Activated CD4-positive, alpha-beta T cell treated with anti-CD3 and anti-CD28 coated beads, Interleukin-2, amount 10 ng/mL, durations not matched to agents 7 days and 5 days (primary cell): ENCODE results near the gene WDR11. TPM values are rescaled to one million over a fixed set of nuclear protein-coding genes. Genes with fewer than 3 reads are reported as not detected.

Source experiments
- CTCF ChIA-PET: fragments of 350-600 bp; sonication (Branson Sonifier 250); formaldehyde crosslinking; loops from one replicate; lab custom pipeline; 2021; ENCODE audit warnings: antibody characterized with exemption; lab: Charles Lee
- POLR2A ChIA-PET: fragments of 350-600 bp; sonication (Branson Sonifier 250); formaldehyde crosslinking; loops from one replicate; lab custom pipeline; 2021; ENCODE audit warnings: antibody characterized with exemption; lab: Charles Lee
- DNase-seq: peaks from one replicate; pipeline ENCODE4 v3.0.0-alpha.2; 2020
- H3K27ac Mint-ChIP-seq: one replicate; pipeline ENCODE4 v1.8.0; 2021; ENCODE audit warnings: mild to moderate bottlenecking, moderate library complexity, mixed read lengths
- H3K27me3 Mint-ChIP-seq: one replicate; pipeline ENCODE4 v1.8.0; 2021; ENCODE audit warnings: mixed read lengths
- H3K36me3 Mint-ChIP-seq: one replicate; pipeline ENCODE4 v1.8.0; 2021; ENCODE audit warnings: low read depth, mixed read lengths
- H3K4me1 Mint-ChIP-seq: one replicate; pipeline ENCODE4 v1.8.0; 2021; ENCODE audit warnings: mixed read lengths
- H3K4me3 Mint-ChIP-seq: one replicate; pipeline ENCODE4 v1.8.0; 2021; ENCODE audit warnings: mild to moderate bottlenecking, moderate library complexity, mixed read lengths
- H3K9me3 Mint-ChIP-seq: one replicate; pipeline ENCODE4 v1.8.0; 2021; ENCODE audit warnings: mixed read lengths
- total RNA-seq, 2 experiments: library from RNA; stranded (reverse); gene quantifications; one replicate each; pipeline ENCODE4 v1.2.3, GENCODE V29; 2021

WDR11 gene
- total RNA-seq, 2 experiments from 2014 or later = 40.7 to 54.1 TPM

DNA sequence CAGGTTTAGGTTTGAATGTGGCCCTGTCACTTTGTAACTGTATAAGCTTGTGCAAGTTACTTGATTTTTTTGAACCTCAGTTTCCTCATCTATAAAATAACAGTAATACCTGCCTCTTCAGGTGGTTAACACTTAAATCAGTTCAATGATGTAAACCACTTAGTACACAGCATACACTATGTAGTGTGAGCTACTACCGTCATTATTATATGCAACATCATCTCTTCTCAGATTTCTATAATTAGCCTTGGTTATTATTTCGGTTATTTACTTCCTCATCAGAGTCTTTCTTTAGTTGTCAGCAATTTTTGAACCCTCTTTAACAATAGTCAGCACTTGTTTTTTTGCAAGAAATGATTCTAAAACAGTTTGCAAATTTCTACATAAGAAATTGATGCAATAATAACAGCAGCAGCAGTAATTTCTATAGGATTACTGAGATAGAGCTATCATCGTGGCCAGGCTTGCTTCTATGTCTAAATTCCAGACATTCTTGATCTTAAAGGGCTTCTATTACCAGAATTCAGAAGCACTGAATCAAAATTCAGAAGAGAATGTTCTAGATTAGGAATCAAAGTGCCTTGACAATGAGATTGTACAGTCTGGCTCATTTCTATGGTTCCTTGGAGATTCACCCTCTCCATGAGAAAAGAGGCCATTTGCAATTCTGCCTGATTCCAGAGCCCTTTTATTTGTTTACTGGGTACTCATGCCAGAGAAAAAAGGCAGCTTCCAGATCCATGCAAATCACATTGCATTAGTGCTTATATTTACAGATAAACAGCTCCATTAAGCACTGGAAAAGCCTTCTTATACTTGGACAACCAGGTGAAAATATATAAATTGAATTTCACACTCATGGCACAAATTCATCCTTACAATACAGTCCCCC lies 25.0 kb upstream of the WDR11 start:
- DNase-seq = no peak
- Mint-ChIP-seq H3K4me3 (no peak overlapping the region), H3K27ac (no peak overlapping the region), H3K9me3 (no peaks in the 10 kb centered on the region), H3K27me3 (no peaks in the 10 kb centered on the region), H3K4me1 (no peaks in the 10 kb centered on the region), H3K36me3 (no peaks in the 10 kb centered on the region)
- ChIA-PET POLR2A (no interaction called here), CTCF (interaction anchor here (0.5 kb wide), 1 partner anchor 39 kb away, joined by 3 read pairs; no protein-coding TSS in a partner anchor)

DNA sequence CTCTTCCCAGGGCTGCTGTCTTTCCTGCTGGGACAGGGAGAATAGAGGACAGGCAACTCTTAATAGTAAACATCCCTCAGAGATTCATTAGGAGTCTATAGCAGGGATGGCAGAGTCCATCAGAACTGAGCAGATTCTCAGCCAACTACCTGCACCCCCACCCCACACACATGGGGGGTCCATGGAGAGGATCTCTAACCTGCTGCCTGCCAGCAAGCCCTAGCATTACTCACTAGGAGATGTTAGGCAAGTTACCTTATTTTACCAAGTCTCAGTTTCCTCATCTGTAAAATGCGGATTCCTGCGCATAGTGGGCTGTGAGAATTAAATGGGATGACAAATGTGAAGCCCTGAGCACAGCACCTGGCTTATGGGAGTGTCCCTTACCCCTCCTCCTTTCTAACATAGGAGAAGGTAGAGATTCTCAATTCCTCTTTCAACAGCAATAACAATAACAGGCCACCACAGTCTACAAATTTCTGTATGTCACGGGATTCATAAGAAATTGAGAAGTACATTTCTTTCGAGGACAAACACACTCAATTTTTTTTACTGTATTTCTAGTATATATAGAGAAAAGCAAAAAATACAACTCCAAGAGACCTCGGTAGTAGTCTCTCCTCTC lies 23.8 kb upstream of the WDR11 start:
- Mint-ChIP-seq H3K4me1 (no peaks in the 10 kb centered on the region), H3K4me3 (no peak overlapping the region), H3K27me3 (no peaks in the 10 kb centered on the region), H3K9me3 (no peaks in the 10 kb centered on the region), H3K27ac (no peak overlapping the region), H3K36me3 (no peaks in the 10 kb centered on the region)
- DNase-seq = no peak
- ChIA-PET CTCF (no interaction called here), POLR2A (no interaction called here)

- no peaks in the 10 kb centered on the region for H3K27me3 Mint-ChIP-seq
- H3K4me3 Mint-ChIP-seq = no peak overlapping the region
- CTCF ChIA-PET = no interaction called here
- no peak for DNase-seq
- POLR2A ChIA-PET = no interaction called here
- no peaks in the 10 kb centered on the region for H3K4me1 Mint-ChIP-seq
- no peaks in the 10 kb centered on the region for H3K36me3 Mint-ChIP-seq
- no peak overlapping the region for H3K27ac Mint-ChIP-seq
- no peaks in the 10 kb centered on the region for H3K9me3 Mint-ChIP-seq
Measured at GRCh38 chr10:120828763-120829319, 22.3 kb upstream of the WDR11 start.

DNA sequence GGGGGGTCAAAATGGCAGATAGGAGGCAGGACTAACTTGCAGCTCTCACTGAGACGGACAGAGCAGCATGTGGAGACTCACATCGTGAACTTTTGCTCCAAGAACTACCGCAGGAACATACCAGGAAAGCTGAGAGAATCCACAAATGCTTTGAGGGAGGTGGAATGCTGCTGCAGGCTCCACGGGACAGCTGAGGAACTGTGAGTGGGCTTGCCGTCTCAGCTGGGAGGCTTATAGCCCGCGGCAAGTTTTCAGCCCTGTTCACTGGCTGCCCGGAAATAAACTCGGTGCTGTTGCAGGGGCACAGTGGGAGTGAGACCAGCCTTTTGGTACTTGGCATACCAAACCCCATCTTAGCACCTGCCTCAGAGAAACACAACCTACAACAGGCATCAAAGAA lies 19.1 kb upstream of the WDR11 start:
- CTCF ChIA-PET = no interaction called here
- no peaks in the 10 kb centered on the region for H3K36me3 Mint-ChIP-seq
- no peaks in the 10 kb centered on the region for H3K27me3 Mint-ChIP-seq
- no peak overlapping the region for H3K27ac Mint-ChIP-seq
- no peak for DNase-seq
- H3K4me1 Mint-ChIP-seq = no peaks in the 10 kb centered on the region
- POLR2A ChIA-PET = no interaction called here
- H3K9me3 Mint-ChIP-seq = no peaks in the 10 kb centered on the region
- no peak overlapping the region for H3K4me3 Mint-ChIP-seq

DNA sequence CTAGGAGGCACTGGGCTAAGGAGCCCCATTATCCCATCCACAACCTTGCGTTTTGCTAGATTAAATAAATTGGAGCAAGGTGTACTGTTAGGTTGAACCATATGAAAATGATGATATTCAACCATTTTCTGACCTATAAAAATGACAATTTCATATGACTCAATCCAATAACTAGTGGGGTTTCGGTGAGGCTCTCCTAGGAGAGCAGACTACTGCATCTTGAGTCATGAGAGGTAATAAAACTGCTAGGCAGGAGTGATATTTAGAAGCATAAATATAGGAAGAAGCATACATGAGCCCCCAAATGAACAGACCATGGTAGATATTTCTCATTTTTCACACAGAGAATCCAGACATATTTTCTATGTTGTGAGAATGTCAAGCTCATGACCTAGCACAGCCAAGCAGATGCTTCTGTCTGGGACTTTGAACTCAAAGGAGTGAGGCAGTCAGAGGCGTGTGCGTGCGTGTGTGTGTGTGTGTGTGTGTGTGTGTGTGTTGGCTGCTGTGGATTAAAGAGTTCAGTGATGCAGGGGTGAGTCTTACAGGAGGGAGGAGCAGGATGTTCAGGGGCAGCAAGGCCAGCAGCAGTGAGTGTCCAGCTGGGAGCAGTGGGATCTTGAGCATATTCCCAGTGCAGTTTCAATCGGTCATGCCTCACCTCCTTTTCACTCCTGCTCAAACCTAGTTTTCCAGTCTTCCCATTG lies 17.8 kb upstream of the WDR11 start:
- Mint-ChIP-seq H3K36me3 (no peaks in the 10 kb centered on the region), H3K9me3 (no peaks in the 10 kb centered on the region), H3K4me1 (no peaks in the 10 kb centered on the region), H3K27ac (no peak overlapping the region), H3K27me3 (no peaks in the 10 kb centered on the region), H3K4me3 (no peak overlapping the region)
- CTCF ChIA-PET = no interaction called here
- POLR2A ChIA-PET = no interaction called here
- no peak for DNase-seq

DNA sequence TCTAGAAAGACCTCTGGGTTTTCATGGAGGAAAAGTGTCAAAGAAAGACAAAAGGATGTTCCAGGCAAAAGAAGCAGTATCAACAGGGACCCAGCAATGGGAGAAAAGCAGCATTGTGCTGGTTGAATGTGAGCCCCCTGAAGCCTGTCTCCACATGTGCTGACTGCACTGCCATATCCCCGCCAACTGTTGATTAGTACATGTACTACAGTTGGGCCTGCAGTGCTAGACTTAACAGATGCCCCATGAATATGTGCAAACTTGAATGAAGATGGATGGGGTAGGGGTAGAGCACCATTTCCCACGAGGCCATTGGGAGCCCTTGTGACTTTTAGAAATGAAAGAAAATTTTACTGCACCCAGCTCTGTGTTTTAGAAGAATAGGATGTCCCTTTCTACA lies 15.6 kb upstream of the WDR11 start:
- no peaks in the 10 kb centered on the region for H3K9me3 Mint-ChIP-seq
- no peak for DNase-seq

DNA sequence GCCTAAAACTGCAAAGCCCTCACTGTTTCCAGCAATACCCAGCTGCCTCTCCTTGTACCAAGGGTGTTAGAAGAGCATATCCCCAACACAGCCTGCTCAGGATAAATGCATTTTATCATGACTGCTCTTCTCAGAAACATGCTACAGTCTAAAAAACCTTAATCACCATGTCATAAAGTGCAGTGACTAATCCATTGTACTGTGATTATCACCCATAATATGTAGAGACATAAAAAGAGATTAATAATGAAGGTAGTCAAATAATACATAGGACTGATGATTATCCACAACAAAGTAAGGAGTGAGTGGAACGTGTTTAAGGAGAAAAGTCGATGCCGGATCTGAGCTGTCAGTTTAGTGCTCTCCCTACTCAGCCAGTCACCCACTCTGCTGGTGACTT lies 12.2 kb upstream of the WDR11 start:
- Mint-ChIP-seq H3K36me3 (no peaks in the 10 kb centered on the region), H3K4me3 (no peak overlapping the region), H3K9me3 (no peaks in the 10 kb centered on the region), H3K27me3 (peaks cover 1% of the 10 kb centered on the region), H3K4me1 (no peaks in the 10 kb centered on the region), H3K27ac (no peak overlapping the region)
- DNase-seq = no peak
- ChIA-PET POLR2A (no interaction called here), CTCF (no interaction called here)

More for the DNA sequence above, 15.6 kb upstream of the WDR11 start:
- H3K27me3 Mint-ChIP-seq = no peaks in the 10 kb centered on the region
- H3K27ac Mint-ChIP-seq = no peak overlapping the region
- no peaks in the 10 kb centered on the region for H3K4me1 Mint-ChIP-seq
- ChIA-PET POLR2A (no interaction called here), CTCF (no interaction called here)
- H3K4me3 Mint-ChIP-seq = no peak overlapping the region
- H3K36me3 Mint-ChIP-seq = no peaks in the 10 kb centered on the region

DNA sequence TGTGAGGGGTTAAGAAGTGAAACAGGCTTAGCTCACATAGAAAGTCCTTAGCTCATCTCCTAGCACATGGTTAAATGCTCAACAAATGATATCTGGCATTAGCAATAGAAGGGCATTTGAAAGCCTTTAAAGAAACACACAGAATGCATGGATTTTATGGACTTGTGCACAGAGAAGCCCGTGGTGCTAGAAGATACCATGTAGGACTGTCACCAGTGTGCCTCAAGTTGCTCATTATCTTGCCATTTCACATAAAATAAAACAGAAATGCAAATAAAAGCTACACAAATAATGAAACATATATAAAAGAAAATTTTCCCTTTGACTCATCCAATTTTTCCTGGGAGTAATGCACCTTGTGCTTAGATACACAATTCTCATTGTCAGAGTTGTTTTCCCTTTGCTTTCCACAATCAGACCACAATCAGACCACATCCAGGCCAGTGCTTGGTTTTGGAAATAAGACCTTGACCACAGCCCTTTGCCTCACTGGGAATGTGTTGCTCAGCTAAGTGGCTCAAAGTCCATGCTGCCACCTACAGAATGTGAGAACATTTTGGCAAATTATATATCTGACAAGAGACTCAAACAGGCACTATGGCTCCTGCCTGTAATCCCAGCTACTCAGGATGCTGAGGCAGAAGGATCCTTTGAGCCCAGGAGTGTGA lies 9.5 kb upstream of the WDR11 start:
- ChIA-PET CTCF (no interaction called here), POLR2A (no interaction called here)

DNA sequence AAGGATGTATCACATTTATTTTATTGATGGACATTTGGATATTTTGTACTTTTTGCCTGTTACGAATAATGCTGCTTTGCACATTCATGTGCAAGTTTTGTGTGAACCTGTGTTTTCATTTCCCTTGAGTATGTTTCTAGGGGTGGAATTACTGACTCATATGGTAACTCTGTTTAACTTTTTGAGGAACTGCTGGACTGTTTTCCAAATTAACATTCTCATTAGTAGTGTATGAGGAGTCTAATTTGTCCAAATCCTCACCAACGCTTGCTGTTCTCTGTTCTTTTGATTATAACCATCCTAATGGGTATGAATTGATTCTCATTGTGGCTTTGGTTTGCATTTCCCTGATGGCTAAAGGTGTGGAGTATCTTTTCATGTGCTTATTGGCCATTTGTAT lies 3.2 kb downstream of the WDR11 start:
- ChIA-PET POLR2A (no interaction called here), CTCF (no interaction called here)
- Mint-ChIP-seq H3K9me3 (peaks cover 2% of the 10 kb centered on the region), H3K27ac (no peak overlapping the region), H3K4me3 (no peak overlapping the region), H3K4me1 (peaks cover 34% of the 10 kb centered on the region), H3K36me3 (peaks cover 23% of the 10 kb centered on the region), H3K27me3 (no peaks in the 10 kb centered on the region)
- DNase-seq = no peak

More for the DNA sequence above, 9.5 kb upstream of the WDR11 start:
- H3K27ac Mint-ChIP-seq = no peak overlapping the region
- DNase-seq = no peak
- H3K4me3 Mint-ChIP-seq = no peak overlapping the region
- peaks cover 1% of the 10 kb centered on the region for H3K27me3 Mint-ChIP-seq
- no peaks in the 10 kb centered on the region for H3K4me1 Mint-ChIP-seq
- H3K36me3 Mint-ChIP-seq = no peaks in the 10 kb centered on the region
- no peaks in the 10 kb centered on the region for H3K9me3 Mint-ChIP-seq

DNA sequence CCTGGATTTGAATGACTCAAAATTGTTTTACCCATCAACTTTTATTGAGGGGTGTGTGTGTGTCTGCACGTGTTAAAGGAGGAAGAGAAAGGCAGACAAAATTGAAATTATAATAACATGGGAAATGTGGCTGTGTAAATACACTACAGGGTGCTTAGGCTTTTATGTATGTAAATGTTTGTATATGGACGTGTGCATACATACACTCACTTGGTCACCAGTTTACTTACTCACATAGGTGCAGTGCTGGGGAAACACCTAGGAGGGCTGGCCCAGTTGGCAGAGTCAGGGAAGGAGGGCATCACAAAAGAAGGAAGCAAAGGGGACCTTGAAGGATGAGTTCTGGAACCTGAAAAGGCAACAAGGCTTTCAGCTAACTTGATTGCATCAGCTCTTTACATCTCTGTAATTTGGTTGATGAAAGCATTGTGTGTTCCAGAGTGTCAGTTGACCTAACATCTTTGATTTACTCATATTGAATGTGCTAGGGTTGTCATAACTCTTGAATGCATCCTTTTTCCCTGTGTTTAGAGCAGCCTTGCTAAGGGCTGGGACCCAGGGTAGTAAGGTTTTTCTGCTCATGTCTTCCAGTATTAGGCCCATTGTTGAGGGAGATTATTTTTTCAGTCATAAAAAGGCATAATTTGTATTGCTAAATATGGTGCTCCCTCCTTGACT lies 10.2 kb downstream of the WDR11 start:
- Mint-ChIP-seq H3K27me3 (no peaks in the 10 kb centered on the region), H3K36me3 (peaks cover 14% of the 10 kb centered on the region), H3K4me3 (no peak overlapping the region), H3K9me3 (no peaks in the 10 kb centered on the region), H3K27ac (no peak overlapping the region), H3K4me1 (no peaks in the 10 kb centered on the region)
- CTCF ChIA-PET = no interaction called here
- POLR2A ChIA-PET = interaction anchor here (0.6 kb wide), 1 partner anchor 10 kb away, joined by 4 read pairs; the partner anchor contains the start of gene WDR11
- no peak for DNase-seq

GRCh38 chr10:120873741-120874140 lies 22.6 kb downstream of the WDR11 start:
- no peak for DNase-seq
- Mint-ChIP-seq H3K27ac (no peak overlapping the region), H3K27me3 (no peaks in the 10 kb centered on the region), H3K9me3 (no peaks in the 10 kb centered on the region), H3K36me3 (peaks cover 32% of the 10 kb centered on the region), H3K4me3 (no peak overlapping the region), H3K4me1 (no peaks in the 10 kb centered on the region)
- CTCF ChIA-PET = interaction anchor here (0.6 to 1.3 kb wide), 2 partner anchors 13 to 29 kb away, joined by 3 read pairs; no protein-coding TSS in a partner anchor
- POLR2A ChIA-PET = no interaction called here

GRCh38 chr10:120883071-120883470 lies 31.9 kb downstream of the WDR11 start:
- ChIA-PET CTCF (interaction anchor here (0.5 kb wide), 1 partner anchor 59 kb away, joined by 3 read pairs; no protein-coding TSS in a partner anchor), POLR2A (no interaction called here)
- no peak overlapping the region for H3K27ac Mint-ChIP-seq
- no peaks in the 10 kb centered on the region for H3K9me3 Mint-ChIP-seq
- DNase-seq = no peak
- no peaks in the 10 kb centered on the region for H3K4me1 Mint-ChIP-seq
- H3K27me3 Mint-ChIP-seq = no peaks in the 10 kb centered on the region
- peaks cover 17% of the 10 kb centered on the region for H3K36me3 Mint-ChIP-seq
- H3K4me3 Mint-ChIP-seq = no peak overlapping the region
